Measurements from ENCODE around the gene PRSS27. TPM values are rescaled to one million over a fixed set of nuclear protein-coding genes. Genes with fewer than 3 reads are reported as not detected.
"Not testable (repeated sequence)": the region's sequence is repeated elsewhere in the genome, so short reads cannot be mapped to it uniquely, and the experiment has no call there.

Gene PRSS27
- total RNA-seq, 1 donor from 2014 or later = 1.3 TPM

DNA sequence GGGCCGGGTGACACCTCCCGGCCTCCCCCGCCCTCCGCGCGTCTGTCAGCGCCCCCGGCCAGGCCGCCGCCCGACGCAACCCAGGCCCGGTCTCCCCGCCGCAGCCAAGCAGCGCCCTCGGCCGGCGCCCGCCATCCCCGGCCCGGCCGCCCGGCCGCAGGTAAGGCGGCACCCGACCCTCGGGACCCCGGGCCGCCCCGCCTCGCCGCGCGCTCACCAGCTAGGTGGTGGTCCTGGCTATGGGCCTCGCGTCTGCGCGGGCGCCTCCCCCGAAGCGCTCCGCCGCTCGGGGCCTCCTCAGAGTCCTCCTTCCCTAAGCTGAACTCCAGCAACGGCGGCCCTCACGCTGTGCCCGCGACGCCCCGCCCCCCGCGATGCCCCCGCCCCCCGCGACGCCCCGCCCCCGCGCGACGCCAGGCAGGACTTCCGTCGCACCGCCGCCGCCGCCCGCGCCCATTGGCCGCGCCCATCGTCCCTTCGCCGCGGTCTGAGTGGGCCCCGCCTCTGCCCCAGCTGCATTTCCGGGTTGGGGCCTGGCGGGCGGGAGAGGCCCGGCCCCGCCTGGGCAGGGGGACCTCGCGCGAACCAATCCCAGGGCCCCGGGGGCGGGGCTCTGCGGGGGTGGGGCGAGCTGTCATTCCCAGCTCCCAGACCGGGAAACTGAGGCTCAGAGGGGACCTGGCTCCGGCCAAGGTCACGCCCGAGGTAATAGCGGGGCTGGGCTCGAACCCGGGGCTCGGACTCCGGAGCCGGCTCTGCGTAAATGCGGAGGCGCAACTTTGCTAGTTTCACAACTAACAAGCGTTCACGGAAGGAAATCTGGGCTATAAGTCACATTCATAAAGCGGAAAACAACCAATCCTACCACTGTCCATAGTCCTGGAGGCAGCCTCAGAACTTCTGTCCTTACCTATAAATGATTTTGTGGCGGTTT lies 46.7 kb downstream of the PRSS27 start:
- TF ChIP-seq, protein P1, sequence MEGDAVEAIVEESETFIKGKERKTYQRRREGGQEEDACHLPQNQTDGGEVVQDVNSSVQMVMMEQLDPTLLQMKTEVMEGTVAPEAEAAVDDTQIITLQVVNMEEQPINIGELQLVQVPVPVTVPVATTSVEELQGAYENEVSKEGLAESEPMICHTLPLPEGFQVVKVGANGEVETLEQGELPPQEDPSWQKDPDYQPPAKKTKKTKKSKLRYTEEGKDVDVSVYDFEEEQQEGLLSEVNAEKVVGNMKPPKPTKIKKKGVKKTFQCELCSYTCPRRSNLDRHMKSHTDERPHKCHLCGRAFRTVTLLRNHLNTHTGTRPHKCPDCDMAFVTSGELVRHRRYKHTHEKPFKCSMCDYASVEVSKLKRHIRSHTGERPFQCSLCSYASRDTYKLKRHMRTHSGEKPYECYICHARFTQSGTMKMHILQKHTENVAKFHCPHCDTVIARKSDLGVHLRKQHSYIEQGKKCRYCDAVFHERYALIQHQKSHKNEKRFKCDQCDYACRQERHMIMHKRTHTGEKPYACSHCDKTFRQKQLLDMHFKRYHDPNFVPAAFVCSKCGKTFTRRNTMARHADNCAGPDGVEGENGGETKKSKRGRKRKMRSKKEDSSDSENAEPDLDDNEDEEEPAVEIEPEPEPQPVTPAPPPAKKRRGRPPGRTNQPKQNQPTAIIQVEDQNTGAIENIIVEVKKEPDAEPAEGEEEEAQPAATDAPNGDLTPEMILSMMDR (IDR thresholded peaks at IDR 0.05; ENCODE audit: insufficient read depth, low read length, severe bottlenecking) = no peak
- peak overlapping the region; percentile 56 for H3K4me3 ChIP-seq (ENCODE audit: low read depth, low read length)
- DNase-seq (ENCODE audit: low read depth) (peak; percentile 76), FAIRE-seq (no peak)
- H3K36me3 ChIP-seq (ENCODE audit: control insufficient read depth, insufficient read depth, low read length) = no peaks in the 10 kb centered on the region
- no peaks in the 10 kb centered on the region for H3K27me3 ChIP-seq (ENCODE audit: control insufficient read depth, insufficient read depth, low read length)

DNA sequence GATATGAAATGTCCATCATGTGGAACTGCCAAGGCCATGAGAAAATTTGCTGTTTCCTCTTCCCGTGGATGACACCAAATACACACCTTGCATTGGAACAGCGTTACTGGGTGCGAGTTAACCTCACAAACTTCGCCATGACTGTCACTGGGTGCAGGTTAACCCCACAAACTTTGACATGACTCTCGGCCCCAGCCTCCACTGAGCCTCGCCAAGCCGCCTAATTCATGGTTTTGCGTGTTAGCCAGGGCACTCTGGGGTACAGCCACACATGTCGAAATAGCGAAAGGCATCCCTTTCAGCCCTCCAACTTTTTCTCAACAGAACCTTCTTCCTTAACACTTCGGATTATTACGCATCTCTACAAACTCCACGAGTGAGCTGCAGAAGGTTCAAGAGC lies 48.3 kb downstream of the PRSS27 start:
- Histone ChIP-seq H3K36me3 (ENCODE audit: control insufficient read depth, insufficient read depth, low read length) (no peaks in the 10 kb centered on the region), H3K27me3 (ENCODE audit: control insufficient read depth, insufficient read depth, low read length) (no peaks in the 10 kb centered on the region), H3K4me3 (ENCODE audit: low read depth, low read length) (no peak overlapping the region)
- no peak for FAIRE-seq
- TF ChIP-seq, protein P1 (IDR thresholded peaks at IDR 0.05; ENCODE audit: insufficient read depth, low read length, severe bottlenecking) = no peak
- DNase-seq (ENCODE audit: low read depth) = no peak

DNA sequence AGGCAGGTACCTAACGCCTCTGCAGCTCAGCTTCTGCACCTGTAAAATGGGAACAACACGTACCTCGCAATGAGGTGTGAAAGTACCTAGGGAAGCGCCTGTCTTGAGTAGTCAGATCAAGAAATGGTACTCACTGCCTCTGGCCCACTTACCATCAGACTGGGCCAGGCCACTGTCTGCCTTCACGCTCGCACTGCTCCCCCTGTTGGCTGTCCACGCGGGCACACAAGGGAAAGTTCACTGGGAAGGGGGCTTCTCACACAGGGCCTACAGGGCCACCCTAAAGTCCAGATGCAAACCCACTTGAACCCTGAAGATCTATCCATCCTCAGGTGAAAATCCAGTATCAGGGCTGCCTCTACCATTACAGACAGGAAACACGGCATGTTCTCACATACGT lies 48.8 kb downstream of the PRSS27 start:
- DNase-seq (ENCODE audit: low read depth); H3K4me3 ChIP-seq (ENCODE audit: low read depth, low read length); H3K36me3 ChIP-seq (ENCODE audit: control insufficient read depth, insufficient read depth, low read length); H3K27me3 ChIP-seq (ENCODE audit: control insufficient read depth, insufficient read depth, low read length); FAIRE-seq: not testable (repeated sequence)
- TF ChIP-seq, protein P1 (IDR thresholded peaks at IDR 0.05; ENCODE audit: insufficient read depth, low read length, severe bottlenecking) = peak; percentile 25

DNA sequence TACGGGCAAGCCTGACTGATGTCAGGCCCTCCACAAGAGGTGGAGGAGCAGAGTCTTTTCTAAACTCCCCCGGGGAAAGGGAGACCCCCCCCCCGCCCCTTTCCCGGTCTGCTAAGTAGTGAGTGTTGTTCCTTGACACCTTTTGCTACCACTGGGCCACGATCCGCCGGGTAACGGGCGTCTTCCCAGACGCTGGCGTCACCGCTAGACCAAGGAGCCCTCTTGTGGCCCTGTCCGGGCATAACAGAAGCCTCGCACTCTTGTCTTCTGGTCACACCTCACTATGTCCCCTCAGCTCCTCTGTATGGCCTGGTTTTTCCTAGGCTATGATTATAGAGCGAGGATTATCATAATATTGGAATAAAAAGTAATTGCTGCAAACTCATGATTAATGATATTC lies 50.0 kb downstream of the PRSS27 start:
- TF ChIP-seq, protein P1 (IDR thresholded peaks at IDR 0.05; ENCODE audit: insufficient read depth, low read length, severe bottlenecking) = peak; percentile 75
- not testable (repeated sequence) for H3K4me3 ChIP-seq (ENCODE audit: low read depth, low read length); FAIRE-seq; H3K27me3 ChIP-seq (ENCODE audit: control insufficient read depth, insufficient read depth, low read length); H3K36me3 ChIP-seq (ENCODE audit: control insufficient read depth, insufficient read depth, low read length)
- peak; percentile 18 for DNase-seq (ENCODE audit: low read depth)

DNA sequence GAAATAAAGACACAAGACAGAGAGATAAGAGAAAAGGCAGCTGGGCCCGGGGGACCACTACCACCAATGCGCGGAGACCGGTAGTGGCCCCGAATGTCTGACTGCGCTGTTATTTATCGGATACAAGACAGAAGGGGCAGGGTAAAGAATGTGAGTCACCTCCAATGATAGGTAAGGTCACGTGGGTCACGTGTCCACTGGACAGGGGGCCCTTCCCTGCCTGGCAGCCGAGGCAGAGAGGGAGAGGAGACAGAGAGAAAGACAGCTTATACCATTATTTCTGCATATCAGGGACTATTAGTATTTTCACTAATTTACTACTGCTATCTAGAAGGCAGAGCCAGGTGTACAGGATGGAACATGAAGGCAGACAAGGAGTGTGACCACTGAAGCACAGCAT lies 50.4 kb downstream of the PRSS27 start:
- H3K4me3 ChIP-seq (ENCODE audit: low read depth, low read length); H3K36me3 ChIP-seq (ENCODE audit: control insufficient read depth, insufficient read depth, low read length); H3K27me3 ChIP-seq (ENCODE audit: control insufficient read depth, insufficient read depth, low read length); FAIRE-seq; DNase-seq (ENCODE audit: low read depth): not testable (repeated sequence)

DNA sequence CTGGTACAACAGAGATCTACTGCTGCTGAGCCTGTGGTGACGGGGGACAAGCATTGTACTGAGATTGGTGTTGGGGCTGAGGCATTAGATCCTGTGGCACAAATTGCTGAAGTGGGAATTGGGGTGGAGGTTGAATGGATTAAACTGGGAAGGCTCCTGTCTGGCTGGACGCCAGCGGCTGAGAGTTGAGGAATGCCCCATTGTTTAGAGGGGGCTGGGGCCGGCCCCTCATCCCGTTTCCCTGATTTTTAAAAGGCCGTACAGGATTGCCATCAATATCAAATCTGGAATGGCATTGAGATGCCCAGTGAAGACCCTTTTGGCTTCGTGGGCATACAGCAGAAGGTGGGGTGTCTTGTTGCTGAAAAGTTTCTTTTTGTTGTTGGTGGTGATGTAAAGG lies 53.4 kb downstream of the PRSS27 start:
- H3K27me3 ChIP-seq (ENCODE audit: control insufficient read depth, insufficient read depth, low read length); FAIRE-seq; H3K36me3 ChIP-seq (ENCODE audit: control insufficient read depth, insufficient read depth, low read length); H3K4me3 ChIP-seq (ENCODE audit: low read depth, low read length); DNase-seq (ENCODE audit: low read depth): not testable (repeated sequence)
